PFSK-1 (cell line): Measurements from ENCODE around the gene FRMPD4.

Experiments used
- FOXP2 ChIP-seq: optimal IDR thresholded peaks from 2 replicates; pipeline ENCODE3; 2011; ENCODE audit warnings: borderline replicate concordance, control low read depth, inconsistent platforms; ENCODE audit not compliant: insufficient read depth; ENCODE audit errors: extremely low read length, extremely low read depth
- POLR2AphosphoS5 ChIP-seq: IDR thresholded peaks from 2 replicates; pipeline ENCODE4 v1.6.1; 2012; ENCODE audit warnings: low read depth, mild to moderate bottlenecking, control low read depth, low read length, moderate library complexity
- SIN3A ChIP-seq: IDR thresholded peaks from 2 replicates; pipeline ENCODE4 v1.6.1; 2012; ENCODE audit warnings: mild to moderate bottlenecking, low read length, moderate library complexity, borderline replicate concordance; ENCODE audit not compliant: insufficient read depth
- TAF1 ChIP-seq: IDR thresholded peaks from 2 replicates; pipeline ENCODE4 v1.6.1; 2012; ENCODE audit warnings: low read length, control low read depth, borderline replicate concordance; ENCODE audit not compliant: insufficient read depth
- TF ChIP-seq, protein P1 (sequence below), 2 experiments: IDR thresholded peaks; 2 replicates each; pipeline versions ENCODE4 v1.6.1 to v1.8.0; 2011 to 2012; ENCODE audit warnings: low read depth in 2 of 2, low read length in 2 of 2, control low read depth in 1 of 2, inconsistent platforms in 1 of 2, mild to moderate bottlenecking in 1 of 2, moderate library complexity in 1 of 2; ENCODE audit not compliant: insufficient read depth in 1 of 2

DNA sequence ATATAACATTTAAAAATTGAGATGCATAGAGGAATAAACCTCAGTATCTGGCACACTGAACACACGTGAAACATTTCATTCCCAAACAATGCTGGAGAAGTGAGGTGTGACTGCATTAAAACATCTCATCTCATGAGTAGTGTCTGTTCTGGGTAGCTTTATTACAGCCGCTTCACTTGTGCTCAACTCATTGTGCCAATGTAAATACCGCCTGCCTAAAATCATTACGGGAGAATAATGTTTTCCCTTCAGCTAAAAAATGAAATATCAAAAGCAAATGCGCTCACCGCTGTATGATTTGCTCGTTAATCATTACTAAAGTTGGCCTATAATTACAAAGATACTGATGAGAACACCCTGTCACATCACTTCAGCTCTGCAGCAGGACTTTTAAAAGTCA is 542.8 kb downstream of the FRMPD4 start:
- TF ChIP-seq SIN3A, result no peak
- TF ChIP-seq, protein P1, sequence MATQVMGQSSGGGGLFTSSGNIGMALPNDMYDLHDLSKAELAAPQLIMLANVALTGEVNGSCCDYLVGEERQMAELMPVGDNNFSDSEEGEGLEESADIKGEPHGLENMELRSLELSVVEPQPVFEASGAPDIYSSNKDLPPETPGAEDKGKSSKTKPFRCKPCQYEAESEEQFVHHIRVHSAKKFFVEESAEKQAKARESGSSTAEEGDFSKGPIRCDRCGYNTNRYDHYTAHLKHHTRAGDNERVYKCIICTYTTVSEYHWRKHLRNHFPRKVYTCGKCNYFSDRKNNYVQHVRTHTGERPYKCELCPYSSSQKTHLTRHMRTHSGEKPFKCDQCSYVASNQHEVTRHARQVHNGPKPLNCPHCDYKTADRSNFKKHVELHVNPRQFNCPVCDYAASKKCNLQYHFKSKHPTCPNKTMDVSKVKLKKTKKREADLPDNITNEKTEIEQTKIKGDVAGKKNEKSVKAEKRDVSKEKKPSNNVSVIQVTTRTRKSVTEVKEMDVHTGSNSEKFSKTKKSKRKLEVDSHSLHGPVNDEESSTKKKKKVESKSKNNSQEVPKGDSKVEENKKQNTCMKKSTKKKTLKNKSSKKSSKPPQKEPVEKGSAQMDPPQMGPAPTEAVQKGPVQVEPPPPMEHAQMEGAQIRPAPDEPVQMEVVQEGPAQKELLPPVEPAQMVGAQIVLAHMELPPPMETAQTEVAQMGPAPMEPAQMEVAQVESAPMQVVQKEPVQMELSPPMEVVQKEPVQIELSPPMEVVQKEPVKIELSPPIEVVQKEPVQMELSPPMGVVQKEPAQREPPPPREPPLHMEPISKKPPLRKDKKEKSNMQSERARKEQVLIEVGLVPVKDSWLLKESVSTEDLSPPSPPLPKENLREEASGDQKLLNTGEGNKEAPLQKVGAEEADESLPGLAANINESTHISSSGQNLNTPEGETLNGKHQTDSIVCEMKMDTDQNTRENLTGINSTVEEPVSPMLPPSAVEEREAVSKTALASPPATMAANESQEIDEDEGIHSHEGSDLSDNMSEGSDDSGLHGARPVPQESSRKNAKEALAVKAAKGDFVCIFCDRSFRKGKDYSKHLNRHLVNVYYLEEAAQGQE (IDR thresholded peaks at IDR 0.05; ENCODE audit: insufficient read depth in 1 of 2, low read depth in 2 of 2, low read length in 2 of 2), result no peak
- no peak for TF ChIP-seq POLR2AphosphoS5
- no peak for TF ChIP-seq FOXP2
- TF ChIP-seq TAF1, result no peak
